Medulla oblongata (tissue), 1 donor: Measurements from ENCODE around the gene GFRA1.

Source experiments
- DNase-seq: peaks from one replicate; pipeline ENCODE4 v3.0.0-alpha.2; 2015; ENCODE audit errors: extremely low spot score

GFRA1 gene

DNA sequence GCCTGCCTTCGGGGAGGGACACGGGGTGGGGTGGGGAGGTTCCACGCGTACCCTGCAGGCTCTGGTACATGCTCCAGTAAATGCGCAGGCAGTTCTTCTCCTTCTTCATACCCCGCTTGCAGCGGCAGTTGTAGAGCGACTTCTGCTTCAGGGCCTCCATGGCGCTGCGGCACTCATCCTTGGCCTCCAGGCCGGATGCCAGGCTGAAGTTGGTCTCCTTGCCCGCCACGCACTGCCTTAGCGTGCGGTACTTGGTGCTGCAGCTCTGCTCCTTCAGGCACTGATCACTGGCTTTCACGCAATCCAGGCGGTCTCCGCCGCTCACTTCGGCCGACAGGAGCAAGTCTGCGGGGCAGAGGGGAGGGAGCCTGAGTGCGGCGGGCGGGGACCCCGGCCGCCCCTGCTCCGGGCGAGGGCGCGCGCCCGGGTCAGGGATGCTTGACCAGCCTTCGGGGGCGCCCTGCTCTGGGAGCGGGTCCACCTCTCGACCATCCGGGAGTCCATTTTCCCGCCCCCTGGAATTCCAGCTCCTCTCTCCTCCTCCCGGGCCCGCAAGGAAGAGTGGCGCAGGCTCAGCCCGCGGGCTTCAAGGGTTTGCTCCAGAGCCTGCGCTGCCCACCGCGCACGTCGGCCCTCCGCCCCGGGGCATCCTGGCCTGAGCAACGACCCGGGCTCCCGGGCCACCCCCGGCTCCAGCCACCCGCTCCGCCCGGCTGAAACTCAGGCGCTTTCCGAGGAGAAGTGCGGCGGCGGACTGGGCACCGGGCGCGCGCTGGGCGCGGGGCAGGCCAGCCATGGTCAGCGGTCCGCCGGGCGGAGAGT lies 2.0 kb downstream of the GFRA1 start:
- DNase-seq, result no peak

DNA sequence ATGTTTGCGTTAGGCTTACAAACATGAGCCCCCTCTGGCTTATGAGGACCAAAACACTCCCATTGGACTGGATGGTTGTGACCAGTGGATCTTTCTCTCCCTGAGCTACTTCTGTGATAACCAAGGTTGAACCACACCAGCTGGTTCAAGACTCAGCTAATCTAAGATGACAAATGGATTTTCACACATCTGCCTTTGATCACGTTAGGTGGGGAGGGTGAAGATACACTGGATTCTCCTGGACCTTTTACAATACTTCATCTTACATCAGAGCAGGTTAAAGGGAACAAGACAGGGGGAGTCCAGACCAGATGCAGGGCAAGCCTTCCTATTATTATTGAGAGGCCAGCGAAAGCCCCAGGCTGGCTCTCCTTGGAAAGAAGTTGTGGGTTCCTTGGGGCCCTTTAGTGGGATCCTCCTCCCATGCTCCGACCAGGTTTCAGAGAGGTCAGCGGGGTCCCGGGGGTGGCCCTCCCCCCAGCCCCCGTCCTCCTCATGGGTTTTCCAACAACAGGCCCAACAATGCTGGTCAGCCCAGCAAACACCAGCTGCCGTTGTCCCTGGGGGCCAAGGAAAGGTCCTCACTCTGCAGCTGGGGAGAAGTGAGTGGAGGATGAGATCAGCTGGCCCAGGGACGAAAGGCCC lies 2.8 kb downstream of the GFRA1 start:
- no peak for DNase-seq

DNA sequence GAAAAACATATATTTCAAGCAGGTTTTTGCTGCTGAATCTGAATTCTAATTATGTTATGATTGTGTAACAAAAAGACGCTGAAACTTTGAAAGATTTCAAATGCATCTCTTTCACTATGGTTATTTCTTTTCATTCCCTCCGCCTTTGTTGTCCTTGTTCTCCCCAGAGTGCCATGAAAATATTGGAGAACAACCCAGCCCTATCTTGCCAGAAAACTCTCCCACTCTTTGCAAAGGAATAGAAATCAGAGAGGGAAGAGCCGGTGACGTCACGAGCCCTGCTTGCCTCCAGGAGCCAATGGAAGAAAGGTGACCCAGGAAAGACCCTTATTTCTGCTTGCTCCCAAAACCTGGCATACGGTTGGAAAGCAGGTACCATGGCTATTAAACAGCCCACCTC lies 3.4 kb downstream of the GFRA1 start:
- no peak for DNase-seq

DNA sequence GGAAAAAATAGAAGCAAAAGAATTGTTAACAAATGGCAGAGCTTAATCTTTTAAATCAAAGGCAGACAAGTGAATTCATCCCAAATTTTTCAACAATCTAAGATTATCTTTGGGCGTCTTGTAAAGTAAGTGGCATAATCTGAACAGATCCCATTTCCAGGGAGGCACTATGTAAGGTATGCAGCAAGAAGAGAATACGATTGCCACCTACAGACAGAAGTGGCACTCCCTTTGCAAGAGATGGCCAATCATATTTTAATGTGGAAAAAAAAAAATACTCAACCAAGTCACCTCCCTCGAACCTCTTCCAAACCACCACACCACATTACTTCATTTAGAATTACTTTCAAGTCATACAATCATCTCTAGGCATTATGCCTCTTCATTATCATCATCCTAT lies 4.0 kb downstream of the GFRA1 start:
- no peak for DNase-seq

DNA sequence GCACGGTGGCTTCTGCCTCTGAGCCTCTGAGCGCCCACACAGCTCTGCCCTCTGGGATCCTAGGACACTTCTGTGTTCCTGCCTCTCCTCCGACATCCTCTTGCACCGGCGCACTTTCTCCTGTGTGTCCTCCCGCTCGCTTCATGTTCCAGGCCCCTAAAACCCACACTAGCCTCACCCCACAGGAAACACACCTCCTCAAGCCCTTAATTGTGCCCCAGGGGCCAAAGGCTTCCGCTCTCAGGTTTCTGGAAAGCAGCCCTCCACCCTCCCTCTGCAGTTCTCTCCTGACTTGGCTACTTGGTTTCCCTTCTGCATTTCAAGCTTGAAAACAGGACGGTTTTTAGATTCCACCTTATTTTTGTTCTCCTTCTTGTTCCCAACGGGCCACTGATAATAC lies 7.3 kb downstream of the GFRA1 start:
- DNase-seq, result no peak

DNA sequence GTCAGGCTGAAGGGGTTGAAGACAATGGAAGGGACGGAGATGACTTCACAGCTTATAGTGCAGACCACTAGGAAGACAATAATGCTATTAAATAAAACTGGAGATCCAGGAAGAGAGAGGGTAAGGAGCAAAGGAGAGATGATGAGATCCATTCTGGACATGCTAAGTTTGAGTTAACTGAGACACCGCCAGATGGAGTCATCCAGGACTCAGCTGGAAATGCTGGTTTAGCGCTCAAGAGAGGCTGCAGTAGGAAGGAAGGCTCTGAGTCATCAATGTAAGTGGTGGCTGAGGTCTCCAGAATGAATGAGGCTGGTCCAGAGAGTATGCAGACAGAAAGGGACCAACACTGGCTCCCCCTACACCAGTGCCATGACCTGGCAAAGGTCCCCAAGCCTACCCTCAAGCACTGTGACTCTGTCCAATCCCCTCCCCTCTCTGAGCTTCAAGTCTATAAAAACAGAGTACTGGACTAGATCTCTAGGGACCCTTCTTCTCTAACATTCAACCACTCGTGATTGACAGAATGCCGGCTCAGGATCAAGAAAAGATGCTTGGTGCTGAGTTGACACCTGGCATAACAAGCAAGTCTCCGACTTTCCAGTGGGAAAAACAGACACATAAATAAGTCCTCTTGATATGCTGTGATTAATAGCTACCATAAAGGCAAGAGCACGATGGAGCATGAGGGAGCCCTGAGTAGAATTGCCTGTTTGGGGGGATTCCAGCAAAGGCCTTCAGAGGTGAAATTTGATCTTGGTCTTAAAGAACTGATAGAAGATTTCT lies 8.9 kb downstream of the GFRA1 start:
- DNase-seq, result no peak

DNA sequence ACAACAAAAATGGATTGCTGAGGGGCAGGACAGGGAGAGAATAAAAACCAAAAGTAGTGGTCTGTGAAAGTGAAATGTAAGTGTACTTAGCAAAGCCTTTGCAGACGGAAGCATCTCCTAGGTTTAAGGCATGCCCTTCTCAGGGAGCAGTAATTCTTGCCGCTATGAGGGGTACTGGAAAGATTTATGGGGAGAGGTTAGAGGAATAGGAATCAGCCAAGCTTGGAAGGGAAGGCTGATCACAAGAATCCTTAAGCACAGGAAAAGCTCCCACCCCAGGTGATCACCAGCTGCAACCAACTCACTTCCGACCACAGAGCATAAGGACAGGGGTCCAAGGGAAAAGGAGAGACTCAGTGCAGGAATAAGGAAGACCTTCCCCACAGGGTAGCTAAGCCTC lies 10.3 kb downstream of the GFRA1 start:
- no peak for DNase-seq

DNA sequence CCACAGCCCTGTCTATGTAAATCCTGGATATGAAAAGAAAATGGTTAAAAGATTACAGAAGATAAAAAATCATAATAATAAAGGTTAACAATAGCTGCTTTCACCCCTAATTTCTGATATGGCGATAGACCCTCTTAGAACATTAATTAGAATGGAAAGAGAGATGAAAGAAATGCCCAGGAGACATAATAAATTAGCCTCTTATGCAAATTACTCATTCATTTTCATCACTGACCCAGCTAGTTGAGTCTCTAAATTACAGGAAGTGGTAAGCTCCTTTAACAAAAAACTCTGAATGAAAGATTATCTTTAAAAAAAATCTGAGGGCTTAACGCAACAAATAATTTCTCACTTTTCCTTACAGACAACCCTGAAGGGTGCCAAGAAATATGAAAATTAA lies 12.4 kb downstream of the GFRA1 start:
- DNase-seq, result no peak

DNA sequence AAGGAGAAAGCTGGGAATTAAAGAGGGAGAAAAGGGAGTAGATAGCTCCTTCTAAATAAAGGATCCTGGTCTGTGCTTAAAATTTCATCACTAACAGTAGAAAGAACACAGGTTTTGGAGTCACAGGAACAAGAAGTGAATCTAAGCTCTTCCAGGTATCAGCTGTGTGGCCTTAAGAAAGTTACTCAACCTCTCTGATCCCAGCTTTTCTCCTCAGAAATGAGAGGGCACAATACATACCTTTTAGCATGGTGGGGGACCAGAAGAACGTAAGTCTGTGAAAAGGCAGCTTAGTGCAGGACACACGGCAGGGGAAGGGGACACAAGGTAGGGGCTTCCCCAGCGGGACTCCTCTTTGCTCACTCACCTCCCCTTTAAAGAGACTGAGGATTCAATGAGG lies 13.4 kb downstream of the GFRA1 start:
- DNase-seq, result no peak

DNA sequence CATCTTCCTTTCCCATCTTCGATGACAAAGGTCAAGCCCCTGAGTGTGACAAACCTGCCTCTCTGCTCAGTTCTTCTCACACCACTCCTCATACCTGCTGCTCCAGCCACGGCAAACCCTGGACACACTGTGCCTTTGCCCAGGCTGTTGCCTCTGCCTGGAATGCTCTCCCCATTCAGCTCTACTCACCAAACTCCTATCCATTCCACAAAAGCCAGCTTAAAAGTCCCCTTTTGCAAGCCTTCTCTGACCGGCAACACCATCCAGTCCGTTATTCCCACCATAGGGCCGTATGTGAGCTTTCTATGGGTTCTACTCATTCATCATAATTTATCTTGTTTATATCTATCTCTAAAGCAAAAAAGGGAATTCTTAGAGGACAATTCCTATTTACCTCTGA lies 15.2 kb downstream of the GFRA1 start:
- no peak for DNase-seq

DNA sequence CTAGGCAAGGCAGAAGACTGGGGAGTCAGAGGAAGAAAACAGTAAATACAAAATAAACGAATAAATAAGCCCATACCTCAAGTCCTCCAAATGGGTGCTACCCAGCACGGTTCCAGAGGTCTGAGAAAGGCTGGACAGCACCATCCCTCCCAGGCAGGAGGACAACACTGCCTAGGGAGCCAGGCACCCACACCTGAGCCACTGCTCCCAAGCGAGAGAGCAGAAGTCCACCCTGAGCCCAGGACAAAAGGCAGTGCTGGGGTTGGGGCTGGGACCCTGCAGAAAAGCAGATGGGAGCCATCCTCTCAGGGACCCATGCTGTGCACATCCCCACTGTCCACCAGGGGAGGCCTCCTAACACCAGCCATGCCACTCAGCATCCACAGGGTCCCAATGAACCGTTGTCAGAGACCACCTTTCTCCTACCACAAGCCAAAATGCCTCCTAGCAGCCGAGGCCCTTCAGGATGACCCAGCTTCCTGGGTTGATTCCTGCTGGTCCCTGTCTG lies 16.2 kb downstream of the GFRA1 start:
- DNase-seq, result no peak

DNA sequence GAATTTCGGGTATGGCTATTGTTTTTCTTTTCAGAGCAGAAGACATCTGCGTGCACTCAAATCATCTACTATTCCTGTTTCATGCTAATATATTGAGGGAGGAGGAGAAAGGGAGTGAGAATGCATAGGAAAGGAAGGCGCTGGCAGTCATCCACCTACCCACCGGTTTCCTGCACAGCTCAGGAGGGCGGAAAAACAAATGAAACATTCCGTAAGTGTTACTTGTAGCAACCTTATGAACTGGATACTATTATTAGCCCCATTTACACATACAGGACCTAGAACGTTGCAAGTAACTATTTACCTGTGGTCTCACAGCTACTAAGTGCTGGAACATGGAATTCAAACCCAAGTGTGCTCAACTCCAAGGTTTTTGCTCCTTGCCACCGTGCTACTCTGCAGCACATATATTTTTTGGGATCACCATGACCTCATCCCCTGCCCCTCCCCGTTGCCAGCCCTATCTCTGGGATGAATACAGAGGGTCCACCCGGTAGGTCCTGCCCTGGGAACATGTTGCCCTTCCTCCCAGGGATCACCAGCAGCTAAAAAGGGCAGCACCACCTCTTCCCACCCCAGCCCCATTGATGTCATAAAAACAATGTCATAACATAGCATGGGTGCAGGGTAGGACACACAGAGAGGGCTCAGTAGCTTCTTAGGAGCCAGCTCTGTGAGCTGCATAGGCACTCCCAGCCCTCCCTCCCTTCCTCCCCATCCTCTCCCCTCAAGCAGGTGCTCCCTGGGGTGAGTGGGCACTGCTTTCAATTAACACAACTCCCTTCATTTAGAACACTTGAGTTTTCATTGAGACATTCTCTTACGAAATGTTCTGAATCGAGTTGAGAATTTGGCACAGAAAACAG lies 16.9 kb downstream of the GFRA1 start:
- no peak for DNase-seq

DNA sequence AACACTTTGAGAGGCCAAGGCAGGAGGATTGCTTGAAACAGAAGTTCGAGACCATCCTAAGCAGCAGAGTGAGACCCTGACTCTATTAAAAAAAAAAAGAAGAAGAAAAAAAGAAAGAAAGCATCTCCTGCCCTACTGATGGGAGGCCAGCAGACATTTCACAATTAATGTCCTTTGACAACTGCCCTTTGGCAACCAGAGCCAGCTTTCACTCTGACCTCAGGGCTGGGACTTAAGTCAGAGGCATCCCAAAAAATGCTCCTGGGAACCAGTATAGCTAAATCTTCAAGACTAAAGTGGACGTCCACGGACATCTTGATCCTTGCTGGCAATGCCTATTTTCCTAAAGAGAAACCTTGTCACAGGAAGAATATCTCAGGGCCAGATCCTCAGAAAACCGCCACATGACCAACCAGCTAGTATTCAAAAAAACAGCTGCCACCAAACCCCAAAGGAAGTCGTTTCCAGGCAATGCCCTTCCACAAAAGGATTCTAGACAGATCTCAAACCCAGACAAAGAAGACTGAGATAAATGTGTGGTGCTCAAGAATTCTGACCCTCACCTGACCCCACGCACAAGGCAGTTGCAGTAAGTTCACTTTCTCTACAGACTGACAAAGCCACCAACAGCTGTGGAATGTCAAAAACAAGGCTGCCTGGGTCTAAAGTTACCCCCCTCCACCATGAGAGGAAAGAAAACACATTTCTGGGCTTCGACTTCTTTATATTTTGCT lies 18.4 kb downstream of the GFRA1 start:
- no peak for DNase-seq

DNA sequence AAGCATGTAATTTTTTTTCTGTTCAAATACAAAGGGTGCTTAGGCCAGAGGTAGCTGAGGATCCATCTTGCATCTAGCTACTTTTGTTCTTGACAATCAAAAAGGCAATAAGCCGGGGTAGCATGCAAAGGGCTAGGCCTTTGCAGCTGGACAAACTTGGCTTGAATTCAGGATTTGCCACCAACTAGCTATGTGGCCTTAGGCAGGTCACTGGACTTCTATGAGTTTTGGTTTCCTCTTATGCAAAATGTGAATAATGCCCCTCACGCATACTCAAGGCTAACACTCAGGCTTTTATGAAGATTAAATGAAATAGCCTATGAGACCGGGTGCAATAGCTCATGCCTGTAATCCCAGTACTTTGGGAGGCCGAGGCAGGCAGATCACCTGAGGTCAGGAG lies 19.3 kb downstream of the GFRA1 start:
- DNase-seq, result no peak

DNA sequence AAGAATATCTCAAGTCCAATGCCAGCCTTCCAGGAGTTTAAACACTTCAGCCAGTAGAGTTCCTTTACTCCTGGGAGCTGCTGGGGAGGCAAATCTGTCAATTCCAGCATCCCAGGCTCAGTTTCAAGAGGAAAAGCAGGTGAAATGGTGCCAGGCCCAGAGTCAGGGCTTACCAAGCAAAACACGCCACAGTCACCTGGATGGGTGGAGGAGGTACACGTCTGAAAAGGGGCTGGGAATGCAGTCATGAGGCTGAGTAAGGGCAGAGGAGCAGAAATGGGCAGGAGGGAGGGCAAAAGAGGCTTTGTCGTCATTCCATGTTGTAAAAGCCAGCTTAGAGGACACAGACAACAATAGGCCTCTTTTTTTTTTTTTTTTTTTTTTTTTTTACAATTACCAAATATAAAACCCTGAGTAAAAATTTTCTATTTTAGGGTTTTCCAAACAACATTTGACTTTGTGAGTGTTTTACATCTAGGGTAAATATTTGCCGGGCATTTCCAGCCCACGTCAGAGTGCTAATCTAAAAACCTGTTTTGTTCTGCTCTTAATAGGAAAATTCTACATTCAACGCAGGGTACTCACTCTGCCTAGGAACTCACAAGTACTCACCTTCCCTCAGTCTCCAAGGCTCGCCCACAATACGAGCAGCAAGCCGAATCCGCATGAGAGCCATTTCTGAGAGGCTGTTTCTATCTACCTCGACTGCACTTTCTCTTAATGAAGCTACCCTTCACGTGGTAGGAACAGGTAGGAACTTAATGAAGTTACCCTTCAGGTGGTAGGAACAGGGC lies 21.2 kb downstream of the GFRA1 start:
- DNase-seq, result no peak

DNA sequence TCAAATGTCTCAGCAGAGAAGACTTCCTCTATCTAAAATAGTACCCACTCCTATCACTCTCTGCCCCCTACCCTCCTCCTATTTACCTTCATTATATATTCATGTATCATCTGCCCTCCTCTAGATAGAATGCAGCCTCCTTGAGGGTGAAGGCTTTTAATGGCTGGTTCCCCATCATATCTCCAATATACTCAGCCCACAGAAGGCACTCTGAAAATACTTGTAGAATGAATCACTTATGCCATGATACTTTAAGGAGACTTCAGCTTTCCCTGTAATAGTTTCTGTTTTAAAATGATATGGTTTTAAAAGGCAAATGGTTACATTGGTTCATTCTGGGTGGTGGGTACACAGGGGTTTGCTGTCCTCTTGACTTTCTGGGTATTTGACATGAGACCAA lies 25.3 kb downstream of the GFRA1 start:
- DNase-seq, result no peak

DNA sequence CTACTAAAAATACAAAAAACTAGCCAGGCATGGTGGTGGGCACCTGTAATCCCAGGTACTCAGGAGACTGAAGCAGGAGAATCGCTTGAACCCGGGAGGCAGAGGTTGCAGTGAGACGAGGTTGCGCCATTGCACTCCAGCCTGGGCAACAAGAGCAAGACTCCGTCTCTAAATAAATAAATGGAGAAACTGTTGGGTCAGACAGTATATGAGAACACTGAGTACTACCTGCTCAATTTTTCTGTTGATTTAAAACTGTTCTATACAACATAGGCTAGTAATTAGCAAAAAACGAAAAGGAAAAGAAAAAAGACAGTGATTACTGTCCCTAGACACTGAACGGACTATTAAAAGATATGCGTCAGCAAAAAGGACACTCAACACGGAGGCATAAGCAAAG lies 26.7 kb downstream of the GFRA1 start:
- DNase-seq, result no peak

DNA sequence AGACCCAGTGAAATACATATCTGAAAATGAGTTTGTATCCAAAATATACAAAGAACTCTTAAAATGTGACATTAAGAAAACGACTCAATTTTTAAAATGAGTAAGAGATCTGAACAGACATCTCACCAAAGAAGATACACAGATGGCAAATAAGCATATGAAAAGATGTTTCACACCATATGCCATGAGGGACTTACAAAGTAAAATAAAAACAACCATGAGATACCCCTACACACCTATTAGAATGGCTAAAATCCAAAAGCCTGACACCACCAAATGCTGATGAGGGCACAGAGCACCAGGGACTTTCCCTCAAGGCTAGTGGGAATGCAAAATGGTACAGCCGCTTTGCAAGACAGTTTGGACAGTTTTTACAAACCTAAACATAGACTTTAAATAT lies 27.9 kb downstream of the GFRA1 start:
- DNase-seq, result no peak

DNA sequence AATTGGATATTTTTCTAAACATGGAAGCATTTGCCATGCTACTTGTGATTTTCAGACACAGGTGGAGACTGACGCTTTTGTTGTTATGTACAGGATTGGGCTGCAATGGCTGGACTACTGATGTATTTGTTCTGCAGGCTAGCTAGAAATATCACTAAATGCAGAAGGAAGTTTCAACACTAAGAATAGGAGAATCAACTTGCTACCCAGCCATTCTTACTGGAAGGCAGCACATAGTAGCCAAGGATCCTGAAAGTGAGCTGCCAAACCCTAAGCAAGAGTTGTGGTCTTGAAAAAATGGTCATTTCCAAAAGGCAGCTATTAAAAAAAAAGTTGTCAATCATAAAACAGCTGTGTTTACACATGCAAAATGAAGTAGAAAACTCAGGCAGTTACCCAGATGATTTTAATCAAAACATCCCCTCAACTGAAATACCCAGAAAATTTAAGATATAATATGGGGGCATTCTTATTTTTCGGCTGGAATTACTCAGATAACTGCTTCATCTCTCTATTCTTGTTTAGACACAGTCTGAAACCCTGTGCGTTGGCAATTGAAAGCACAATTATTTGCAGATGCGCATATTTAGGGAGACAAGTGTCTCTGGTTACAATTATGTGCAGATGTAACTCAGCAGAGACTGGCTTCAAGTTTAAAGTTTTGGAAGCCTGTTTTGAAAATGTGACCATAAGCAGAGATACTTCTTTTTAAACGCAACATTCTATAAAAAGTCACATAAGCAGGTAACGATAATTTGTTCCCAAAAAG lies 31.2 kb downstream of the GFRA1 start:
- no peak for DNase-seq
